Measurements from ENCODE around the gene LRP1B.

The LRP1B gene

GRCh38 chr2:140639628-140640027 is 1491.2 kb downstream of the LRP1B start:
- no peak for DNase-seq

GRCh38 chr2:140630557-140630956 is 1500.3 kb downstream of the LRP1B start:
- DNase-seq = no peak

- no peak for DNase-seq
Observed at GRCh38 chr2:140627885-140628284, 1502.9 kb downstream of the LRP1B start.

- no peak for DNase-seq
Observed at GRCh38 chr2:140627136-140627535, 1503.7 kb downstream of the LRP1B start.

GRCh38 chr2:140624200-140624599 is 1506.6 kb downstream of the LRP1B start:
- DNase-seq = no peak

- DNase-seq = no peak
Observed at GRCh38 chr2:140621583-140622362, 1509.0 kb downstream of the LRP1B start.

- DNase-seq = no peak
Observed at GRCh38 chr2:140604788-140605187, 1526.0 kb downstream of the LRP1B start.

- no peak for DNase-seq
Observed at GRCh38 chr2:140604096-140604495, 1526.7 kb downstream of the LRP1B start.

GRCh38 chr2:140603416-140603815 is 1527.4 kb downstream of the LRP1B start:
- DNase-seq = no peak

GRCh38 chr2:140601801-140602200 is 1529.0 kb downstream of the LRP1B start:
- no peak for DNase-seq

GRCh38 chr2:140601342-140601741 is 1529.5 kb downstream of the LRP1B start:
- DNase-seq = no peak

GRCh38 chr2:140600116-140600515 is 1530.7 kb downstream of the LRP1B start:
- DNase-seq = no peak

- no peak for DNase-seq
Observed at GRCh38 chr2:140597836-140598235, 1533.0 kb downstream of the LRP1B start.

GRCh38 chr2:140597205-140597604 is 1533.6 kb downstream of the LRP1B start:
- no peak for DNase-seq

- DNase-seq = no peak
Observed at GRCh38 chr2:140596447-140596846, 1534.4 kb downstream of the LRP1B start.

- DNase-seq = no peak
Observed at GRCh38 chr2:140595107-140595506, 1535.7 kb downstream of the LRP1B start.

GRCh38 chr2:140593132-140593531 is 1537.7 kb downstream of the LRP1B start:
- no peak for DNase-seq

- DNase-seq = no peak
Observed at GRCh38 chr2:140589696-140590095, 1541.1 kb downstream of the LRP1B start.

- no peak for DNase-seq
Observed at GRCh38 chr2:140589273-140589672, 1541.5 kb downstream of the LRP1B start.

- no peak for DNase-seq
Observed at GRCh38 chr2:140586379-140586778, 1544.4 kb downstream of the LRP1B start.

GRCh38 chr2:140585016-140585415 is 1545.8 kb downstream of the LRP1B start:
- DNase-seq = no peak

GRCh38 chr2:140584471-140584870 is 1546.3 kb downstream of the LRP1B start:
- no peak for DNase-seq

GRCh38 chr2:140580532-140581151 is 1550.2 kb downstream of the LRP1B start:
- DNase-seq = no peak

GRCh38 chr2:140577453-140577852 is 1553.4 kb downstream of the LRP1B start:
- DNase-seq = no peak

- DNase-seq = no peak
Observed at GRCh38 chr2:140567734-140568133, 1563.1 kb downstream of the LRP1B start.

Measured in activated T-cell treated with anti-CD3 and anti-CD28 coated beads, Interleukin-2, amount 50 U/mL, for 48 hours (primary cell).